ENCODE results near the gene DGKD.
A peak's percentile ranks its signal among the peaks of the same experiment; 100 is the strongest.
"Not testable (repeated sequence)": the region's sequence is repeated elsewhere in the genome, so short reads cannot be mapped to it uniquely, and the experiment has no call there.

Gene DGKD

GRCh38 chr2:233365861-233366520 lies 11.7 kb downstream of the DGKD start:
- DNase-seq = no peak

GRCh38 chr2:233367586-233367985 lies 13.3 kb downstream of the DGKD start:
- peak in 1 of 2 donors; percentile 50 for DNase-seq

GRCh38 chr2:233368756-233369155 lies 14.5 kb downstream of the DGKD start:
- DNase-seq = no peak

GRCh38 chr2:233369462-233369861 lies 15.2 kb downstream of the DGKD start:
- no peak for DNase-seq

GRCh38 chr2:233369897-233370685 lies 15.8 kb downstream of the DGKD start:
- no peak for DNase-seq

- no peak for DNase-seq
These were observed 17.3 kb downstream of the DGKD start for GRCh38 chr2:233371641-233372040.

GRCh38 chr2:233372855-233373254 lies 18.6 kb downstream of the DGKD start:
- no peak for DNase-seq

GRCh38 chr2:233373316-233373715 lies 19.0 kb downstream of the DGKD start:
- DNase-seq = no peak

GRCh38 chr2:233374776-233375175 lies 20.5 kb downstream of the DGKD start:
- DNase-seq = not testable (repeated sequence)

GRCh38 chr2:233375490-233376314 lies 21.4 kb downstream of the DGKD start:
- no peak for DNase-seq

GRCh38 chr2:233379034-233379433 lies 24.7 kb downstream of the DGKD start:
- no peak for DNase-seq

GRCh38 chr2:233379441-233379840 lies 25.1 kb downstream of the DGKD start:
- DNase-seq = no peak

- no peak for DNase-seq
These were observed 26.0 kb downstream of the DGKD start for GRCh38 chr2:233380132-233380895.

GRCh38 chr2:233380995-233381637 lies 26.8 kb downstream of the DGKD start:
- DNase-seq = no peak

- DNase-seq = no peak
These were observed 27.3 kb downstream of the DGKD start for GRCh38 chr2:233381638-233381995.

GRCh38 chr2:233384015-233384414 lies 29.7 kb downstream of the DGKD start:
- no peak for DNase-seq

- no peak for DNase-seq
These were observed 30.7 kb downstream of the DGKD start for GRCh38 chr2:233384811-233385488.

- peak in 1 of 2 donors; percentile 88 for DNase-seq
These were observed 31.3 kb downstream of the DGKD start for GRCh38 chr2:233385489-233386044.

GRCh38 chr2:233386382-233387041 lies 32.2 kb downstream of the DGKD start:
- no peak for DNase-seq

- DNase-seq = no peak
These were observed 32.9 kb downstream of the DGKD start for GRCh38 chr2:233387225-233387624.

Measured in bone marrow (tissue), 2 donors.